Left ventricle myocardium inferior (tissue), 1 donor: ENCODE measurements around the gene MED29. TPM values are rescaled to one million over a fixed set of nuclear protein-coding genes. Genes with fewer than 3 reads are reported as not detected.

Source experiments
- DNase-seq: peaks from one replicate; pipeline ENCODE4 v3.0.0-alpha.2; 2020
- H3K27ac ChIP-seq: fragments of 200-600 bp; replicated peaks from 2 replicates; pipeline ENCODE4 v1.8.0; 2021
- H3K27me3 ChIP-seq: fragments of 200-600 bp; 2 replicates; pipeline ENCODE4 v1.8.0; 2021; ENCODE audit warnings: low read depth
- H3K36me3 ChIP-seq: fragments of 200-600 bp; 2 replicates; pipeline ENCODE4 v1.8.0; 2021
- H3K4me1 ChIP-seq: fragments of 200-600 bp; 2 replicates; pipeline ENCODE4 v1.8.0; 2021
- H3K4me3 ChIP-seq: fragments of 200-600 bp; 2 replicates; pipeline ENCODE4 v1.8.0; 2021; ENCODE audit warnings: mild to moderate bottlenecking, moderate library complexity
- H3K9me3 ChIP-seq: fragments of 200-600 bp; replicated peaks from 2 replicates; pipeline ENCODE4 v1.8.0; 2021
- CTCF ChIP-seq: fragments of 200-600 bp; IDR thresholded peaks from 2 replicates; pipeline ENCODE4 v1.8.0; 2021; ENCODE audit warnings: antibody characterized with exemption, mild to moderate bottlenecking, borderline replicate concordance
- intact Hi-C: fragments of 100-400 bp; cut with micrococcal nuclease; formaldehyde crosslinking; loops from one replicate; pipeline ENCODE4 v1.11.0; 2022
- total RNA-seq: library from RNA; stranded (reverse); fragmentation: NEBNext Ultra II Directional; extraction: Animal tissue kit (Norgen Biotek cat#: 25700); gene quantifications from one replicate; pipeline ENCODE4 v1.2.1, GENCODE V29; 2021
- donor health status: DM: no; HTN: yes; CAD: no; lungs with severe emphysema.

The MED29 gene
- total RNA-seq, 1 donor from 2014 or later, result 25.7 TPM

DNA sequence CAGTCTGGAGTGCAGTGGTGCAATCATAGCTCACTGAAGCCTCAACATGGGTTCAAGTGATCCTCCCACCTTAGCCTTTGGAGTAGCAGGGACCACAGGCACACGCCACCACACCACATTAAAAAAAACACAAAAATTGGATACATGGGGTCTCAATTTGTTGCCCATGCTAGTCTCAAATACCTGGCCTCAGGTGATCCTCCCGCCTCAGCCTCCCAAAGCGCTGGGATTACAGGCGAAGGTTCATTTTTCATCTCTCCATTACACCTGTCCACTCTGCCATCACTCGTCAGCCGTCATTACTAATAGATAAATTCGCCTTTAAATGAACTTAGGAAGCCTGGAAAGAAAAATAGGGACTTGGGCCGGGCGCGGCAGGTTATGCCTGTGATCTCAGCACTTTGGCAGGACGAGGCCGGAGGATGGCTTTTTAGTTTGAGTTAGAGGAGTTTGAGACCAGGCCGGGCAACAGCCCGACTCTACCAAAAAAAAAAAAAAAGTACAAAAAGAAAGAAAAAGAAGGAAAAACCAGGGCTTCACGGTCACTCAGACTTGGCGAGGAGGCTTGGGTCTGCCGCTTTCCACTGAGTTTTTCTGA is 53.5 kb downstream of the MED29 start:
- peak overlapping the region; percentile 94 for H3K27ac ChIP-seq
- H3K4me1 ChIP-seq, result peaks cover 58% of the 10 kb centered on the region
- intact Hi-C loops, result no loop called here
- no peaks in the 10 kb centered on the region for H3K27me3 ChIP-seq
- peak overlapping the region; percentile 99 for H3K4me3 ChIP-seq
- no peak for TF ChIP-seq CTCF
- no peaks in the 10 kb centered on the region for H3K9me3 ChIP-seq
- DNase-seq, result no peak
- H3K36me3 ChIP-seq, result peaks cover 13% of the 10 kb centered on the region

GRCh38 chr19:39445196-39446111 is 54.3 kb downstream of the MED29 start, which contains the start of gene SUPT5H:
Gene SUPT5H (plus strand): TSS chr19:39445582. CDS start chr19:39445891, 309 bp downstream.
- intact Hi-C loops, result no loop called here
- TF ChIP-seq CTCF, result no peak
- DNase-seq, result peak; percentile 97
- H3K9me3 ChIP-seq, result no peaks in the 10 kb centered on the region
- H3K36me3 ChIP-seq, result peaks cover 13% of the 10 kb centered on the region
- H3K4me3 ChIP-seq, result peak within 1 kb of the TSS; percentile 99
- H3K4me1 ChIP-seq, result peaks cover 63% of the 10 kb centered on the region
- no peaks in the 10 kb centered on the region for H3K27me3 ChIP-seq
- H3K27ac ChIP-seq, result peak within 1 kb of the TSS; percentile 94

DNA sequence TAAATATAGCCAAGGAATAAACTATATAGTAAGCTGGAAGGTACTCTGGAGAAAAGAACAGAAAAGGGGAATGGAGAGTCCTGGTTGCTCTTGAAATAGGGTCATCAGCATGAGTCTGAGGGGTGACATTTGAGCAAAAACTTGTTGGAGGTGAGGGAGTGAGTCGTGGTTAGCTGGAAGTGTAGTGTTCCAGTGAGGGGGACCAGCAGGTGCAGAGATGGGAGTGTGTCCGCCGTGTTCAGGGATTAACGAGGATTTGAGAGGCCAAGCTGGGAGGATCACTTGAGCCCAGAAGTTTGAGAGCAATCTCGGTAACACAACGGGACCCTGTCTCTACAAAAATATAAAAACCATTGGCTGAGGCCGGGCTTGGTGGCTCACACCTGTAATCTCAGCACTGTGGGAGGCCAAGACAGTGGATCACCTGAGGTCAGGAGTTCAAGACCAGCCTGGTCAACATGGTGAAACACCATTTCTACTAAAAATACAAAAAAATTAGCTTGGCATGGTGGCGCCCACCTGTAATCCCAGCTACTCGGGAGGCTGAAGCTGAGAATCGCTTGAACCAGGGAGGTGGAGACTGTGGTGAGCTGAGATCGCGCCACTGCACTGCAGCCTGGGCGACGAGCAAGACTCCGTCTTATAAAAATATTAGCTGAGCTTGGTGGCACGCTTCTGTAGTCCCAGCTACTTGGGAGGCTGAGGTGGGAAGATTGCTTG is 55.3 kb downstream of the MED29 start:
- Histone ChIP-seq H3K27ac (peak overlapping the region; percentile 94), H3K9me3 (no peaks in the 10 kb centered on the region), H3K27me3 (no peaks in the 10 kb centered on the region), H3K36me3 (peaks cover 13% of the 10 kb centered on the region), H3K4me1 (peaks cover 71% of the 10 kb centered on the region), H3K4me3 (peak overlapping the region; percentile 99)
- DNase-seq, result no peak
- TF ChIP-seq CTCF, result no peak
- intact Hi-C loops, result no loop called here

- no peak for DNase-seq
- H3K36me3 ChIP-seq, result peaks cover 20% of the 10 kb centered on the region
- no peak overlapping the region for H3K27ac ChIP-seq
- peaks cover 82% of the 10 kb centered on the region for H3K4me1 ChIP-seq
- no peak overlapping the region for H3K4me3 ChIP-seq
- intact Hi-C loops, result no loop called here
- H3K27me3 ChIP-seq, result no peaks in the 10 kb centered on the region
- TF ChIP-seq CTCF, result no peak
- no peaks in the 10 kb centered on the region for H3K9me3 ChIP-seq
Observed at GRCh38 chr19:39448271-39448670, 57.1 kb downstream of the MED29 start.

DNA sequence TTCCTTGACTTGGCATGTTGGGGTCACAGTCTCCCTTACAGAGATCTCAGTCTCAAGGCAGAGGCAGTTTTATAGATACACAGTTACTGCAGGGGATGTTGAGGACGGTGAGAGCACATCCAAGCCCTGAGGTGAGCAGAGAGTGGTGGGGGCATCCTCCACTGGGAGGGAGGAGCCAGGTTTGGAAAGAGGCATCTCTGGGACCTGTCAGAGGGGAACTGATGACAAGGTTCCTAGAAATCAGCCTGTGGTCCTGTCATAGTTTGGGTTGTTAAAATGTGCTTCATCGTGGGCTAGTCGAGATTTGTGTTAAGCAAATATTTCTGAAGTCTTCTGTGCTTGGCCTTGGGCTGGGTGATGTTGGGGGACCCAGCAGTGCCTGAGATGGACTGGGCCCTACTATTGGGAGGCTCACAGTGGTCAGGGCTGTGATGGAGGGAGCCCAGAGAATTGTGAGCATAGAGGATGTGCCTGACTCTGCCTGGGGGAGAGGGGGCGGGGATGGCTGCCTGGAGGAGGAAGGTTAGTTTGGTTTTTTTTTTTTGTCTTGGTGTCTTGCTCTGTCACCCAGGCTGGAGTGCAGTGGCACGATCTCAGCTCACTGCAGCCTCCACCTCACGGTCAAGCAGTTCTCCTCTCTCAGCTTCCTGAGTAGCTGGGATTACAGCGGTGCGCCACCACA is 58.1 kb downstream of the MED29 start:
- intact Hi-C loops, result no loop called here
- no peak for DNase-seq
- TF ChIP-seq CTCF, result no peak
- no peaks in the 10 kb centered on the region for H3K27me3 ChIP-seq
- H3K9me3 ChIP-seq, result no peaks in the 10 kb centered on the region
- H3K36me3 ChIP-seq, result peaks cover 30% of the 10 kb centered on the region
- peaks cover 80% of the 10 kb centered on the region for H3K4me1 ChIP-seq
- no peak overlapping the region for H3K4me3 ChIP-seq
- H3K27ac ChIP-seq, result no peak overlapping the region
